GM10248 (cell line): Measurements from ENCODE around the gene ATP8B3.

Experiments
- CTCF ChIA-PET: fragments of 300-600 bp; sonication (Branson Sonifier 250); formaldehyde crosslinking; extraction: SDS; loops from one replicate; lab custom pipeline; 2021; ENCODE audit warnings: antibody characterized with exemption; lab: Yijun Ruan, JAX
- POLR2A ChIA-PET: fragments of 350-650 bp; sonication (Branson Sonifier 250); formaldehyde crosslinking; extraction: SDS; loops from one replicate; lab custom pipeline; 2020; ENCODE audit warnings: antibody characterized with exemption; lab: Yijun Ruan, JAX
- DNase-seq: peaks from one replicate; pipeline ENCODE4 v3.0.0; 2012; ENCODE audit errors: extremely low spot score
- TF ChIP-seq, protein P1 (sequence below): IDR thresholded peaks from 2 replicates; pipeline ENCODE4 v1.5.1; 2012; ENCODE audit warnings: mild to moderate bottlenecking, low read depth; ENCODE audit errors: extremely low read depth, missing control alignments, control extremely low read depth

ATP8B3 gene

DNA sequence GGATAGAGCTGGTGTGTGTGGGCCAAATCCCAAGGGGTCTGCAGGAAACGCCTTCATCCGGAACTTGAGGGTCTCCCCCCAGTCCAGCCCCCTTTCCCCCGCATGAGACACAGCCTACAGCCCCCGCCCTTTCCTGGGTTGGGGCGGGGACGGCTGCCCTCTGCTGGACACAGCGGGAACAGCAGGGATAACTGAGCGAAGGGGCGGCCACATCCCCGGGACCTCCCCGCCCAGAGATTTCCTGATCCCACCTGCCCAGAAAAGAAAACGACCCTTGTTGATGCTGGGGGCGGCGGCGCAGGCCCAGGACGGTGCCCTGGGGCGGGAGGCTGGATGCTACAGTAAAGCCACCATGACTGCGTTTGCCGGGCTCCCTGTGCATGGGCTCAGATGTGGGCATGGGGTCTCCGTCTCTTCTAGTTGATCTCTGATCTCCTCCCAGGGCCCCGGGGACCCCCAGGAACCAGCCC lies 44.6 kb downstream of the ATP8B3 start:
- TF ChIP-seq, protein P1, sequence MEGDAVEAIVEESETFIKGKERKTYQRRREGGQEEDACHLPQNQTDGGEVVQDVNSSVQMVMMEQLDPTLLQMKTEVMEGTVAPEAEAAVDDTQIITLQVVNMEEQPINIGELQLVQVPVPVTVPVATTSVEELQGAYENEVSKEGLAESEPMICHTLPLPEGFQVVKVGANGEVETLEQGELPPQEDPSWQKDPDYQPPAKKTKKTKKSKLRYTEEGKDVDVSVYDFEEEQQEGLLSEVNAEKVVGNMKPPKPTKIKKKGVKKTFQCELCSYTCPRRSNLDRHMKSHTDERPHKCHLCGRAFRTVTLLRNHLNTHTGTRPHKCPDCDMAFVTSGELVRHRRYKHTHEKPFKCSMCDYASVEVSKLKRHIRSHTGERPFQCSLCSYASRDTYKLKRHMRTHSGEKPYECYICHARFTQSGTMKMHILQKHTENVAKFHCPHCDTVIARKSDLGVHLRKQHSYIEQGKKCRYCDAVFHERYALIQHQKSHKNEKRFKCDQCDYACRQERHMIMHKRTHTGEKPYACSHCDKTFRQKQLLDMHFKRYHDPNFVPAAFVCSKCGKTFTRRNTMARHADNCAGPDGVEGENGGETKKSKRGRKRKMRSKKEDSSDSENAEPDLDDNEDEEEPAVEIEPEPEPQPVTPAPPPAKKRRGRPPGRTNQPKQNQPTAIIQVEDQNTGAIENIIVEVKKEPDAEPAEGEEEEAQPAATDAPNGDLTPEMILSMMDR = peak; percentile 98
- CTCF ChIA-PET = interaction anchor here (0.9 to 3.6 kb wide), 14 partner anchors 9 to 253 kb away, joined by 3 to 28 read pairs (median 4); no protein-coding TSS in a partner anchor
- peak; percentile 88 for DNase-seq
- POLR2A ChIA-PET = no interaction called here

DNA sequence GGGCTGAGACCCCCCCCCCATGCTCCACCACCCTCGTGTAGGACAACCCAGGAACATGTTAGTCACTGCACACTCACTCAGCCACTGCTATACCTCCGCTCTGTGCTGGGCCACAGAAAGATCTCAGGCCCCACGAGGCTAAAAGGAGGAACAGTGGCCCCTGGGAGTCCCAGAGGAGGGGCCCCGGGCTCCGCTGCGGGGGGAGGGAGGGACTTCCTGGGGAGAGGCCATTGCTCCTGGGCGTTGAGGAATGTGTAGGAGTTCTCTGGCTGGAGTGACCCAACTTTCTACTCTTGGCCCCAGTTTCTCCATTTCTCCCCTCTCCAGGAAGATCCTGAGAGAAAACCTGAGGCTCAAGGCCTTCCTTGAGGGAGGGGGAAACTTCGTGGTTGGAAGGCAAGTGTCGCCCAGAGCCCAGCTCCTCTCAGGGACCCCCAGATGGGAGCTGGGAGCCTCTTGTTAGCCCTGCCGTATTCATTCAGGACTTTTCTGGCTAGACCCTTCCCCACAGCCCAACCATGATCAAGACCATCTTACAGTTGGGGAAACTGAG lies 45.2 kb downstream of the ATP8B3 start:
- DNase-seq = no peak

DNA sequence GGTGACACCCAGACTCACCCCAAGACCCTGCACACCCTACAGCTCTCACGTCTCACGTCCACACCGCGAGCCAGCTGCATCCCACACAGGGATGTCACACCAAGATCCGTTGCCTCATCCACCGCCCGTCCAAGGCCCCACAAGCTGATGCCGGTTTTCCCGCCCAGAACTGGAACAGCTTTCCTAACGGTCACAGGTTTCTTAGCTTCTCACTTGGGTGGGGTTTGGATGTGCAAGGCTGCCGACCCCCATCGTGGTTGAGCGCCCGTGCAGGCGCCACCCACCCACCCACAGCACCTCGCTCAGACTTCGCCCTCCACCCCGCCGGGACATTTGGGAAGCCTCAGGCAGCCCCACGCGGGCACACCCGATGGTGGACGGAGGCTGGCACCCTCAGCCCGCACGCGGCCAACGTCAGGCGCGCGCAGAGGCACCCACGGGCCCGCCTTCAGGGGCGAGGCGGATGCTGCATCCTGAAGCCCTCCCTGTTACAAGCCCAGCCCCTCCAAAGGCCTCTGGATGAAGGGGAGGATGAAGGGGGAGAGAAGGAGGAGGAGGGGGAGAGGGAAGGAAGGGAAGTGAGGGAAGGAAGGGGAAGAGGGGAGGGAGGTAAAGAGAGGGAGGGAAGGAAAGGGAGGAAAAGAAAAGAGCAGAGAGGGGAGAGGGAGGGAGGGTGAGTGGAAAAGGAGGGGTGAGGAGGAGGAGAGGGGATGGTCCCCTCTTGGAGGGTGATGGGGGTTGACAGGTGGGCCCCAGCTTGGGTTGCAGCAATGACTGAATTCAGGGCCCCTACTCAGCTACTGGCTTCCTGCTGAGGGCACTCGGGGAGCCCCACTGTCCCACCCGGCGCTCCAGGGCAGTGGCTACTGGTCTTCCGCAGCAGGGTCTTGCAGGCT lies 45.9 kb downstream of the ATP8B3 start:
- CTCF ChIA-PET = interaction anchor here (0.6 to 3.6 kb wide), 15 partner anchors 7 to 222 kb away, joined by 3 to 28 read pairs (median 3); no protein-coding TSS in a partner anchor
- DNase-seq = no peak
- TF ChIP-seq, protein P1 = no peak
- POLR2A ChIA-PET = no interaction called here

More for the DNA sequence above, 45.2 kb downstream of the ATP8B3 start:
- ChIA-PET POLR2A (no interaction called here), CTCF (interaction anchor here (0.6 to 3.6 kb wide), 13 partner anchors 8 to 252 kb away, joined by 3 to 28 read pairs (median 4); no protein-coding TSS in a partner anchor)
- TF ChIP-seq, protein P1 = no peak

DNA sequence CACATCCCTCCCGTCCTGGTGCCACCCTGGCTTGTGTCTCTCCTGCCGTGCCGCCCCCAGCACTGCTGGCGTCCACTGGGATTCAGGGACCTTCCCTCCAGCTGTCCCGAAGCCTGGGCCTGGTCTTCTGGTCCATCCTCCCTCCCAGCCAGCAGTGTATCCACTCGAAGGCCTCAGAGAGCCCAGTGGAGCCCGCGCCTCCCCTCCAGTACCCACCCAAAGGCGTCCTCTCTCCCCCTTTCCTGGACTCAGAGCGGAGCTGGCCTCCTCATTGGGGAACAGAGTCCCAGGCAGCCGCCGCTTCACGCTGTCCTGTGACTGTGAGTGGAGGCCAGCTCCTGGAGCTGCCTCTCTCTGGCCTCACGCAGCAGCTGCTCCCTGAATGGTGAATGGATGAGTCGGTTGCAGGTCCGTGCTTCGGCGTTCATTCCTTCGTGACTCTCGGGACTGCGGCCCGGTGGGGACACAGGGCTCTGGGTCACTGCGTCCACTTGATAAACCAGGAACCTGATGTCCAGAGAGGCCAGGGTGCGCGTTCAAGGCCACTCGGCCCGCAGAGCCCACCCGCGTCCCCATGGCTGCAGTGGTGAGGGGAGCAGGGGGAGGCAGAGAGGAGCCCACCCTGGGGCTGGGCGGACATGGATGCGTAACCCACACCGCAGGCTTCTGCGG lies 46.7 kb downstream of the ATP8B3 start:
- POLR2A ChIA-PET = no interaction called here
- DNase-seq = no peak
- CTCF ChIA-PET = interaction anchor here (0.9 to 3.6 kb wide), 7 partner anchors 11 to 218 kb away, joined by 3 to 28 read pairs (median 4); no protein-coding TSS in a partner anchor
- TF ChIP-seq, protein P1 = no peak

DNA sequence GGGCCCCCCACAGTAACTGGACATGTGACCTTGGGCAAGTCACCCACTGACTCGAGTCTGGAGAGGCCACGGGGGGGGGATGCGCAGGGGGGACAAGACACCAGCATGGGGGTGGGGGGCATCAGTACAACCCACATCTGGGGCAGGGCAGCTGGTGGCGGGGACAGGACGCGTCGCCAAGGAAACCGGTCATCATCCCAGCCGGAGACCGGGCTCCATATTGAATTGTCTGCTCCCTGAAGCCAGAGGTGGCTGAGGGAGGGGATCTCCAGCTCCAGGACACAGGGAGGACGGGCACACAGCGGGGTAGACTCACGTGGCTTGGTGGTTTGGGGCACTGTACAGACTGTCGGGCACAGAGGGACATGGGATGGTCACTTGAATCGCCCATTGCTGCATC lies 47.3 kb downstream of the ATP8B3 start:
- ChIA-PET CTCF (interaction anchor here (1.2 to 3.1 kb wide), 3 partner anchors 10 to 217 kb away, joined by 3 to 17 read pairs (median 7); no protein-coding TSS in a partner anchor), POLR2A (no interaction called here)
- DNase-seq = no peak
- TF ChIP-seq, protein P1 = no peak
